ENCODE data around the gene ANK3.

ANK3 gene

DNA sequence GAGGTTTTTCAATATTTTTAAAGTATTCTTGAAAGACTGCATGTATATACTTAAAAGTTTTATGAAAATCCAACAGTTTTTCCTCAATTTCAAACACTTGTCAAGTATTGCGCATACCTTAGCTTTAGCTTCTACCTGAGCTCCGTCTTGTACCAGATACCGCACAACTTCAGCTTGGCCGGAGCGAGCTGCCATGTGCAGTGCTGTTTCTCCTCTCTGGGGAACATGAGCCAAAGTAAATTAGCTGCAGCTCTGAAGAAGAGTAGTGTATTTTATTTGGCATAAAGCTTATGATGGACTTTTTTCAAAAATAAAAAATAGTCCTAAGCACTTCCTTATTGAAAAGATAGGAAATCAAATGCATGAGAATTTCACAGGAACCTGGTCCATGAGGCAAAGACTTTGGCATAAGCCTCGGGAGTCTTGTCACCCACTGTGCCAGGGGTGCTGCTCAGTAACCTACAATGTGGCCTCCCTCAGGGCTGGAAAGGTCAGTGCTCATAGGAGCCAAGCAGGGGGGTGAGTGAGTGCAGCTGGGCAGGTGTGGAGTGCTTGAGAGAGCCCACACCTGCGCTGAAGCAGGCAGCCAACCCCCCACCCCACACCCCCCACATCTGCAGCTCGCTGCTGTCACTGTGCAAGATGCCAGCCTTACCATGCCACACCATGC, 189.5 kb downstream of the ANK3 start:
- TF ChIP-seq SIN3A (IDR thresholded peaks at IDR 0.05; ENCODE audit: borderline replicate concordance, insufficient read depth, low read length), result no peak
- TF ChIP-seq, protein P1, sequence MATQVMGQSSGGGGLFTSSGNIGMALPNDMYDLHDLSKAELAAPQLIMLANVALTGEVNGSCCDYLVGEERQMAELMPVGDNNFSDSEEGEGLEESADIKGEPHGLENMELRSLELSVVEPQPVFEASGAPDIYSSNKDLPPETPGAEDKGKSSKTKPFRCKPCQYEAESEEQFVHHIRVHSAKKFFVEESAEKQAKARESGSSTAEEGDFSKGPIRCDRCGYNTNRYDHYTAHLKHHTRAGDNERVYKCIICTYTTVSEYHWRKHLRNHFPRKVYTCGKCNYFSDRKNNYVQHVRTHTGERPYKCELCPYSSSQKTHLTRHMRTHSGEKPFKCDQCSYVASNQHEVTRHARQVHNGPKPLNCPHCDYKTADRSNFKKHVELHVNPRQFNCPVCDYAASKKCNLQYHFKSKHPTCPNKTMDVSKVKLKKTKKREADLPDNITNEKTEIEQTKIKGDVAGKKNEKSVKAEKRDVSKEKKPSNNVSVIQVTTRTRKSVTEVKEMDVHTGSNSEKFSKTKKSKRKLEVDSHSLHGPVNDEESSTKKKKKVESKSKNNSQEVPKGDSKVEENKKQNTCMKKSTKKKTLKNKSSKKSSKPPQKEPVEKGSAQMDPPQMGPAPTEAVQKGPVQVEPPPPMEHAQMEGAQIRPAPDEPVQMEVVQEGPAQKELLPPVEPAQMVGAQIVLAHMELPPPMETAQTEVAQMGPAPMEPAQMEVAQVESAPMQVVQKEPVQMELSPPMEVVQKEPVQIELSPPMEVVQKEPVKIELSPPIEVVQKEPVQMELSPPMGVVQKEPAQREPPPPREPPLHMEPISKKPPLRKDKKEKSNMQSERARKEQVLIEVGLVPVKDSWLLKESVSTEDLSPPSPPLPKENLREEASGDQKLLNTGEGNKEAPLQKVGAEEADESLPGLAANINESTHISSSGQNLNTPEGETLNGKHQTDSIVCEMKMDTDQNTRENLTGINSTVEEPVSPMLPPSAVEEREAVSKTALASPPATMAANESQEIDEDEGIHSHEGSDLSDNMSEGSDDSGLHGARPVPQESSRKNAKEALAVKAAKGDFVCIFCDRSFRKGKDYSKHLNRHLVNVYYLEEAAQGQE (IDR thresholded peaks at IDR 0.05; ENCODE audit: insufficient read depth in 1 of 2, low read depth in 2 of 2, low read length in 2 of 2), result no peak
- no peak for TF ChIP-seq FOXP2 (optimal IDR thresholded peaks at IDR 0.05; ENCODE audit: borderline replicate concordance, extremely low read depth, extremely low read length, insufficient read depth)
- no peak for TF ChIP-seq POLR2AphosphoS5 (IDR thresholded peaks at IDR 0.05; ENCODE audit: low read depth, low read length)
- TF ChIP-seq TAF1 (IDR thresholded peaks at IDR 0.05; ENCODE audit: borderline replicate concordance, insufficient read depth, low read length), result no peak

DNA sequence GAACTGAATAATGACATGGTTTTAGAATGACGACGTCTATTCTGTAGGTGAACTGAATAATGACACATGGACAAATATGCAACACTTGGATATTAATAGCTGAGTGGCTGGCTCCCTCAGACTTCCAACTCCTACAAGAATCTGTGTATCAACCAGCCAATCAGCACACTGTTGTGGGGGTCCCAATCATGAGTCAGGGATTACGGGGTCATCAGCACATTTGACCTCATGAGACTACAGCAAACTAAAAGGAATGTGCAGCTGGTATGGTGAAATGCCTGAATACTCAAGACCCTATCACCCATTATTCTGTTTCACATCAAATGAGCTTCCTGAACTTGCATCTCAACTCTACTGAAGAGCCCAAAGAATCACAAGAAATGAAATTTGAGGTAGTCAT, 192.5 kb downstream of the ANK3 start:
- TF ChIP-seq FOXP2 (optimal IDR thresholded peaks at IDR 0.05; ENCODE audit: borderline replicate concordance, extremely low read depth, extremely low read length, insufficient read depth) (no peak), SIN3A (IDR thresholded peaks at IDR 0.05; ENCODE audit: borderline replicate concordance, insufficient read depth, low read length) (no peak), TAF1 (IDR thresholded peaks at IDR 0.05; ENCODE audit: borderline replicate concordance, insufficient read depth, low read length) (no peak), POLR2AphosphoS5 (IDR thresholded peaks at IDR 0.05; ENCODE audit: low read depth, low read length) (no peak)
- TF ChIP-seq, protein P1 (IDR thresholded peaks at IDR 0.05; ENCODE audit: insufficient read depth in 1 of 2, low read depth in 2 of 2, low read length in 2 of 2), result no peak

DNA sequence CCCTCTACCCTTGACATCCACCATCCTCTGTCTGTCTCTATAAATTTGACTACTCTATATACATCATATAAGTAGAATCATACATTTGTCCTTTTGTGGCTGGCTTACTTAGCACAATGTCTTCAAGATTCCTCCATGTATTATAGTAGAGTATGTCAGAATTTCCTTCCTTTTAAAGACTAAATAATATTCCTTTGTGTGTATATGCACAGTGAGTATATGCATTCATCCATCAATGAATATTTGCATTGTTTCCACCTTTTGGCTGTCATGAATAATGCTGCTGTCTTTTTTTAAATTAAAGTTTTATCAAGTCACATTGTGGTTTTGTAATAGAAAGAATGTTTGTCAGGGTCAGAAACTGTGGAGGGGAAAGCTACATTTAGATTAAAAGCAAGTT, 195.3 kb downstream of the ANK3 start:
- TF ChIP-seq TAF1 (IDR thresholded peaks at IDR 0.05; ENCODE audit: borderline replicate concordance, insufficient read depth, low read length) (no peak), POLR2AphosphoS5 (IDR thresholded peaks at IDR 0.05; ENCODE audit: low read depth, low read length) (no peak), SIN3A (IDR thresholded peaks at IDR 0.05; ENCODE audit: borderline replicate concordance, insufficient read depth, low read length) (no peak), FOXP2 (optimal IDR thresholded peaks at IDR 0.05; ENCODE audit: borderline replicate concordance, extremely low read depth, extremely low read length, insufficient read depth) (no peak)
- TF ChIP-seq, protein P1 (IDR thresholded peaks at IDR 0.05; ENCODE audit: insufficient read depth in 1 of 2, low read depth in 2 of 2, low read length in 2 of 2), result no peak

DNA sequence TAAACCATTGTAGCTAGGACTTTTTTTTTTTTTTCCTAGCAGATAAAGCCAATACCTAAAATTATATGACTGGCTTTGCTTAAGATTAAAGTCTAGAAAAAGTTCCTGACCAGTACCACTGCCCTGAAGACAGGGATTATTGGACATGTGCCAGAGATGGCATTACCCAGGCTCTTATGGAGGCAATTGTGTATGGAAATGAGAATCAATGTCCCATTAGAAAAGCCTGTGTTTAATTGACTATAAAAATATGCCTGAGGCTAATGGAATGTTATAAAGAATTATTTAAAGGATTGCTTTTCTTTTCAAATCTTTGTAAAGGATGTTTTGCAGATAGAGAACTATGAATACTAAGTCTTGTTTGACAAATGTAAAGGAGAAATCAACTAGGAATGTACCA, 196.7 kb downstream of the ANK3 start:
- no peak for TF ChIP-seq POLR2AphosphoS5 (IDR thresholded peaks at IDR 0.05; ENCODE audit: low read depth, low read length)
- TF ChIP-seq, protein P1 (IDR thresholded peaks at IDR 0.05; ENCODE audit: insufficient read depth in 1 of 2, low read depth in 2 of 2, low read length in 2 of 2), result no peak
- no peak for TF ChIP-seq SIN3A (IDR thresholded peaks at IDR 0.05; ENCODE audit: borderline replicate concordance, insufficient read depth, low read length)
- no peak for TF ChIP-seq TAF1 (IDR thresholded peaks at IDR 0.05; ENCODE audit: borderline replicate concordance, insufficient read depth, low read length)
- TF ChIP-seq FOXP2 (optimal IDR thresholded peaks at IDR 0.05; ENCODE audit: borderline replicate concordance, extremely low read depth, extremely low read length, insufficient read depth), result no peak
